Mononuclear cell (primary cell): ENCODE results near the gene GPR4. TPM values are rescaled to one million over a fixed set of nuclear protein-coding genes. Genes with fewer than 3 reads are reported as not detected.

Experiments used
- H3K27me3 ChIP-seq: 2 replicates; pipeline ENCODE4 v1.6.0; 2011; ENCODE audit warnings: low read length, control low read depth; ENCODE audit not compliant: insufficient read depth
- H3K4me1 ChIP-seq: 2 replicates; pipeline ENCODE4 v1.5.1; 2011; ENCODE audit warnings: mild to moderate bottlenecking, low read length, control low read depth; ENCODE audit not compliant: insufficient read depth
- H3K4me3 ChIP-seq: 2 replicates; pipeline ENCODE4 v1.5.1; 2011; ENCODE audit warnings: mild to moderate bottlenecking, low read length, moderate library complexity
- H3K9me3 ChIP-seq: 2 replicates; pipeline ENCODE4 v1.5.1; 2011; ENCODE audit warnings: low read depth, mild to moderate bottlenecking, control low read depth, low read length
- total RNA-seq: library from RNA; depleted of rRNA; stranded (reverse); fragments of >200 nt; gene quantifications from one replicate; pipeline ENCODE4 v1.2.3, GENCODE V29; 2012

GPR4 gene
- total RNA-seq, result not detected

- no peaks in the 10 kb centered on the region for H3K9me3 ChIP-seq
- H3K4me3 ChIP-seq, result no peak within 1 kb of the TSS
- H3K27me3 ChIP-seq, result peaks cover 61% of the 10 kb centered on the region
- H3K4me1 ChIP-seq, result peaks cover 28% of the 10 kb centered on the region
These were observed at the start of gene GPR4 for GRCh38 chr19:45601524-45602374. Gene GPR4, minus strand, starts transcription at chr19:45602212. Its CDS starts 10,346 bp downstream, at chr19:45591866.

GRCh38 chr19:45650722-45651121, 48.7 kb upstream of the GPR4 start:
- H3K27me3 ChIP-seq, result peaks cover 8% of the 10 kb centered on the region
- peaks cover 7% of the 10 kb centered on the region for H3K4me1 ChIP-seq
- H3K9me3 ChIP-seq, result no peaks in the 10 kb centered on the region
- H3K4me3 ChIP-seq, result no peak overlapping the region

DNA sequence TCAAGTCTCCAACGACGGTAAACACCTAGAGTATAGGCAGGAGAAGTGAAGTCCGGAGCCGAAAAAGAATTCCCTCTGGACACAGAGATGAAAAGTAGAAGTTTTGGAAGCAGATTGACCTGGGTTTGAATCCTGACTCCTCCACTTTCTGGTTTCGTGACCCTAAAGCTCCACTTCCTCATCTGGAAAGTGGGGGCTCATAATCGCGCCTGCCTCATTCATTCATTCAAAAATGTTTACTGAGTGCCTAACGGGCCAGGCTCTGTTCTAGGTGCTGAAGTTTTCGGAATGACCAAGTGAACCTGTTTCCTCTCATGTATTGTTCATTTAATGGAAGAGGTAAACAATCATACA, 44.3 kb upstream of the GPR4 start:
- H3K9me3 ChIP-seq, result no peaks in the 10 kb centered on the region
- H3K27me3 ChIP-seq, result peaks cover 19% of the 10 kb centered on the region
- H3K4me1 ChIP-seq, result peaks cover 32% of the 10 kb centered on the region
- H3K4me3 ChIP-seq, result no peak overlapping the region

DNA sequence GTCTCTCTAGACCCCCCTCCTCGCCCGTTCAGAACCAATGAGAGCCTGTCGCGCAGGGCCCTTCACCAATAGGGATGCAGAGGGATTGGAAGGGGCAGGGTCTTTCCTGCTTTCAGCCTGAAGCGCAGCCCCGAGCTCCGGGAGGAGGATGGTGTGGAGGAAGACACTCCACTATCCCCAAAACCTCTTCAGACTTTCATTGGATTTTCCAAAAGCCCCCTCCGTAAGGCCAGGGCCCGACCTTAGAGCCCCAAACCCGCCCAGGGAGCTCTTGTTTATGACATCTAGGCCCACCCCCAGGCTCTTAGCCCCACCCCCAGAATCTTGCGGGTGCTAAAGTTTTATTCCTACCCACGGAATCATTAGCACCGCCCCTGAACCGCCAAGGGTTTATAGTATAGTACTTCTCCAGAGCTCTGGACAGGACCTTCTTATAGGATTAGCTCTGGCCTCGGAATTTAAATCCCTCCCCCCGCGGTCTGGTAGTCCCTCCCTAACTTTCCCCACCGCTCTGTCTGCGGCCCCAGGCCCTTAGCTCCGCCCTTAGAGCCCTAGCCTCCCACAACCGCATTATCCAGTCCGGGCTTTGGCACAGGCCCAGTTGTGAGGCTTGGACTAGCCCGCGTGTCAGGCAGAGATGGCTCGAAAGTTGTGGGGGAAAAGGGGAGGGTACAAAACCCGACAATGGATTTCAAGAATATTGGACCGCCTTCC, 43.8 kb upstream of the GPR4 start:
- Histone ChIP-seq H3K27me3 (peaks cover 19% of the 10 kb centered on the region), H3K4me3 (peak overlapping the region; percentile 26), H3K9me3 (no peaks in the 10 kb centered on the region), H3K4me1 (peaks cover 38% of the 10 kb centered on the region)

GRCh38 chr19:45645068-45645630, 43.1 kb upstream of the GPR4 start:
- H3K4me1 ChIP-seq, result peaks cover 44% of the 10 kb centered on the region
- no peaks in the 10 kb centered on the region for H3K9me3 ChIP-seq
- H3K27me3 ChIP-seq, result peaks cover 19% of the 10 kb centered on the region

GRCh38 chr19:45643927-45644771, 42.1 kb upstream of the GPR4 start:
- Histone ChIP-seq H3K9me3 (no peaks in the 10 kb centered on the region), H3K4me3 (no peak overlapping the region), H3K27me3 (peaks cover 19% of the 10 kb centered on the region), H3K4me1 (peaks cover 53% of the 10 kb centered on the region)

More at GRCh38 chr19:45645068-45645630, 43.1 kb upstream of the GPR4 start:
- peak overlapping the region; percentile 26 for H3K4me3 ChIP-seq

DNA sequence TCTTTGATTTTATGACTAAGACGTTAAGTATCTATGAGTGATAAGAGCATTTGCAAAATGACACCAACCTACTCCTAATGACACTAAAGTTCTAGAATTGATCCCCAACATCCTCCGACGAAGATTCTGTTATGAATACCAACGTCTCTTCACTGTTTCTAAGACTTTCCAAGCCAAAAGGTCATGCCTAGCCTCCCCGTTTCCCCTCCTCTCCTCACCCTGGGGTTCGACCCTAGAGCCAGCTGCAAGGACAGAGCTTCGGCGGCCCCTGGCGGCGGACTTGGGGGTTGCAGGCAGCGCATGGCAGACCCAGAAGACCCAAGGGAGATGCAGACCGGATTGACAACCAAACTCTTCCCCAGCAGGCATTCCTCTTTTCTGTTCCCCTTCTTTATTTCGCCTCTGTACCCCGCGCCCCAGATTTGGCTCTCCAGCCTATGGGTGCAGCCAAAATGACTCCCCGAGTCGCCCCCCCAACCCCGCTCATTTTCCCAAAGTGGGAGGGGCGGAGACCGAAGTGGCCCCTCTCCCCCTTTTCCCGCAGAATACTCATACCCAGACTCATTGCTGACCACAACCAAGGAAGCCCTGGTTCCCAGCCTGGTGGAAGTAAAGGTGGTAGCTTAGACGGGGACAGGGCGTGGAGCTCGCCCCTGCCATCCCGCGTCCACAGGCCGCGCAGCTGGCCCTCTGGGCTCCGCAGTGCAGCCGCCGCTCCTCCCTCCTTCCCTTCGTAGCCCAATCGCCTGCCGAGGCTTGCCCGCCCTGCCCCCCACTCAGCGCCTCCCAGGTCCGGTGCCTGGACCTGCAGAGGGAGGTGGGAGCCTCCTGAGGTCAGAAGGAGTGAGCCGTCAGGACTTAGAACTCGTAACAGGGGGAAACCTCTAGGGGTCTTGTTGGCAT, 41.3 kb upstream of the GPR4 start:
- H3K4me1 ChIP-seq, result peaks cover 59% of the 10 kb centered on the region
- H3K9me3 ChIP-seq, result no peaks in the 10 kb centered on the region
- H3K27me3 ChIP-seq, result peaks cover 19% of the 10 kb centered on the region
- H3K4me3 ChIP-seq, result no peak overlapping the region

GRCh38 chr19:45641274-45642105, 39.5 kb upstream of the GPR4 start:
- H3K9me3 ChIP-seq, result no peaks in the 10 kb centered on the region
- peaks cover 63% of the 10 kb centered on the region for H3K4me1 ChIP-seq
- peak overlapping the region; percentile 35 for H3K4me3 ChIP-seq
- peaks cover 17% of the 10 kb centered on the region for H3K27me3 ChIP-seq

DNA sequence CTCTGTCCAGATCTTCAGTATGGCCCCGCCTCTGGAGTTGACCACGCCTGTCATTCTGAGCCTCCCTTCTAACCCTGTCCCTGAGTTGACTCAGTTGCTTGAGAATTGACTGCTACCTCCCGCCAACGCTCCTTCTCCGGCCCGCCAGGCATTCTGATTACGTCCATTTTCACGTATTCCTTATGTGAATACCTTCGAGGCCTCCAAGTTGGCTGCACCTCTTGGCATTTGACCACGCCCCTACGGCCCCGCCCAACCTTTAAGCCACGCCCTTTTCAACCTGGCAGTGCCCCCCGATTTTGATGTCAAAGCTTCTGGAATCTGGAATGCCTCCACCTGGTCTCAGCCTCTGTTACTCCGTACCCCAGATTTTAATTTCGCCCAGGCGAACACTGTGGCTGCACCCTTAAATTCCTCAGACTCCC, 38.8 kb upstream of the GPR4 start:
- Histone ChIP-seq H3K4me3 (peak overlapping the region; percentile 35), H3K4me1 (peaks cover 57% of the 10 kb centered on the region), H3K9me3 (no peaks in the 10 kb centered on the region), H3K27me3 (peaks cover 10% of the 10 kb centered on the region)

DNA sequence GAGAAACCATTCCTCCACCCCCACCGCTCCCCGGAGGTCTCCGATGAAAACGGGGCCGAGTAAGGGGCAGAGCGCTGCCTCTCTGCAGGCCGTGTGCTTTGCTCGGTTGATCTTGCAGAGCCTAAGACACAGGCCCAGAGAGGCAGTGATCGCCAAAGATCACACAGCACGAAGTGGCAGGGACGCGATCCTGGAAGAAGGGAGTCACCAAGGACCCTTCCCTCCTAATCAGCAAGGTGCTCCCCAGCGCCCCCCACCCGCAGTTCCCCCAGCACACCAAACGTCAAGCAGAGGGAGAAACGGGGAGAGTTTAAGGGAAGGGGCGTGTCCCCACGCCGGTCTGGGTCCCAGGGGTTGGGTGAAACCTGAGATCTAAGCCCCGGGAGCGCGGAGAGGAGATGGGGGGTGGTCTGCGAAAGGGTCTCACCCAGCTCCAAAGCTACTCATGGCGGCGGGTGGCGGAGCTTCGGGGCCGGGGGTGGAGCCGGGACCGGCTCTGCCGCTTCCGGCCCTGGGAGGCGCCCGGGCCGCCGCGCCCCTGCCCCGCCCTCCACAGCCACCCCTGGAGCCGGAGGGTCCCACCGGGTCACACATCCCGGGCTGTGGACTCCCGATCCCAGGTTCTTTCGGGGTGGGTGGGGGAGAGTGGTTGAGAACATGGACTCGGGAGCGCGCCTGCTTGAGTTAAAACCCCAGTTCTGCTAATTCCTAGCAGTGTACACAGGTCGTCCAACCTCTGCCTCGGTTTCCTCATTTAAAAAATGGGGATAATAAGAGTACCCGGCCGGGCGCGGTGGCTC, 37.1 kb upstream of the GPR4 start, which contains the start of gene EML2:
EML2 (minus strand) TSS at position 468 of the 800 bp plus-strand sequence; CDS start at position 447, 21 bp downstream.
- Histone ChIP-seq H3K9me3 (no peaks in the 10 kb centered on the region), H3K27me3 (no peaks in the 10 kb centered on the region), H3K4me3 (peak within 1 kb of the TSS; percentile 64), H3K4me1 (peaks cover 57% of the 10 kb centered on the region)

DNA sequence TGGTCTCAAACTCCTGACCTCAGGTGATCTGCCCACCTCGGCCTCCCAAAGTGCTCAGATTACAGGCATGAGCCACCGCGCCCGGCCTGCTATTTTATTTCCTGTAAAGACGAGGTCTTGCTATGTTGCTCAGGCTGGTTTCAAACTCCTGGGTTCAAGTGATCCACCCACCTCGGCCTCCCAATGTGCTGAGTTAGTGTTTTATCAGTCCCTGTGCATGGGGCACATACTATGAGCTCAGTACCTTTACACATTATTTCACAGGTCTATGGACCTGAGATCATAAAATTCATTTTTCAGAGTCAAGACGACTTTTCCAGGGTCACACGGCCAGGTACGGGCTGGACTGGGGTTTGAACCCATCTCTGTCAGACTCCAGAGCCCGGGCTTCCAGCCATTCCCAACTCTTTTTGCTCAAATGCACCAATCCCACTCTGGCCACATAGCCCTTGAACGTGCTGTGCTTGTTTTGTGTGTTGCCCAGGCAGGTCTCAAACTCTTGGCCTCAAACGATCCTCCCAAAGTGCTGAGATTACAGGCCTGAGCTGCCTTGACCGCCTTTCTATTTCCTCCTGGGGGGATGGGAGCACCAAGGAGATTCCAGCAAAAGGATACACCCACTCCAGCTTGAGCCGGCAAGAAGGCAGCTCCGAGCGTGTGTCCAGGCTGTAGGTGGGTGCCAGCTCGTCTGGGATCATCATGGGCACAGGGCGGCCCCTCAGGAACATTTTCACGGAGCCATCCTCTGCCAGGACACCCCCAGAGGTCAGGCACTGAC, 36.1 kb upstream of the GPR4 start:
- H3K27me3 ChIP-seq, result no peaks in the 10 kb centered on the region
- H3K4me1 ChIP-seq, result peaks cover 48% of the 10 kb centered on the region
- H3K9me3 ChIP-seq, result no peaks in the 10 kb centered on the region
- H3K4me3 ChIP-seq, result no peak overlapping the region

DNA sequence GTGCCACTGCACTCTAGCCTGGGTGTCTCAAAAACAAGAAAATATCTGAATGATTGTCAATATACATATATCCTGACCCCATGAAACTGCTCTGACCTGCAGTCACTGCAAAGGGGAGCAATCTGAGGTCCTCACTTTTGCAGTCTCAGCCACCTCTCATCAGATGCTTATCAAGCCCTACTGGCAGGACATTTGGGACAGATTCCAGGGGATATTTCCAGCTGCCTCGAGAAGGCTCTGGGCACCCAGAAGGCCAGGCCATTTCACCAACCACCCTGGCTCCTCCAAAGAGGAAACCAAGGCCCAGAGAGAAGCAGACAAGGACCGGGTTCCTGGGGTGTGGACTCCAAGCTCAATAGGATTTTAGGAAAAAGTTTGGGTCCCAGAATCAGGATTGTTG, 34.9 kb upstream of the GPR4 start:
- Histone ChIP-seq H3K27me3 (no peaks in the 10 kb centered on the region), H3K9me3 (no peaks in the 10 kb centered on the region), H3K4me3 (no peak overlapping the region), H3K4me1 (peaks cover 37% of the 10 kb centered on the region)
